Erythroblast (primary cell): ENCODE data around the gene RERE.
"Not testable (repeated sequence)": the region's sequence is repeated elsewhere in the genome, so short reads cannot be mapped to it uniquely, and the experiment has no call there.

Experiments used
- GATA1 ChIP-seq: IDR thresholded peaks from 2 replicates; pipeline ENCODE4 v1.6.1; 2011; ENCODE audit warnings: low read depth, mild to moderate bottlenecking, control low read depth, low read length, moderate library complexity
- POLR2A ChIP-seq: IDR thresholded peaks from 2 replicates; pipeline ENCODE4 v1.6.1; 2011; ENCODE audit warnings: mild to moderate bottlenecking, low read length

GRCh38 chr1:8380310-8380709, 437.1 kb downstream of the RERE start:
- TF ChIP-seq POLR2A, GATA1: not testable (repeated sequence)
